ENCODE data around the gene EXOC4. TPM values are rescaled to one million over a fixed set of nuclear protein-coding genes. Genes with fewer than 3 reads are reported as not detected.

EXOC4 gene
- total and polyA plus RNA-seq, 2 of the 8 experiments (the other 6 are each of a cell fraction or from before 2014, with no cell fraction given) = 27.0 to 67.3 TPM

- Histone ChIP-seq H3K4me1 (replicated peaks in 1 of 4; ENCODE audit: control insufficient read depth in 3 of 4, insufficient read depth in 4 of 4, low read length in 3 of 4) (peaks cover 0 to 5% (median under 1%) of the 10 kb centered on the region in 4 experiments; a peak in 1 of 7 replicates), H3K23me2 (ENCODE audit: low read depth, low read length) (peaks cover 2% of the 10 kb centered on the region; the same call in 1 of the 2 replicates), H3K14ac (ENCODE audit: insufficient read length) (no peak overlapping the region), H3K18ac (ENCODE audit: extremely low read depth, low read length) (no peak overlapping the region), H3K79me1 (ENCODE audit: low read depth, low read length) (no peaks in the 10 kb centered on the region), H2BK120ac (replicated peaks; ENCODE audit: low read depth, low read length) (no peak overlapping the region), H3K27ac (ENCODE audit: low read depth, low read length) (no peak overlapping the region), H2AFZ (ENCODE audit: low read length) (no peak overlapping the region), H4K5ac (ENCODE audit: insufficient read length, low read depth, low read length) (no peak overlapping the region), H4K20me1 (replicated peaks in 1 of 2; ENCODE audit: control insufficient read depth in 1 of 2, insufficient read depth in 2 of 2, low read length in 2 of 2) (peaks cover 0 to 5% of the 10 kb centered on the region in 2 experiments), H3K79me2 (ENCODE audit: control insufficient read depth in 1 of 2, insufficient read depth in 2 of 2, low read length in 2 of 2) (no peaks in the 10 kb centered on the region), H3K4me3 (ENCODE audit: extremely low read depth in 1 of 4, insufficient read depth in 2 of 4, low read depth in 3 of 4, low read length in 4 of 4) (no peak overlapping the region), H3K4me2 (ENCODE audit: insufficient read depth in 1 of 2, low read depth in 2 of 2, low read length in 2 of 2) (no peak overlapping the region), H3K27me3 (replicated peaks in 1 of 4; ENCODE audit: control insufficient read depth in 3 of 4, extremely low read depth in 1 of 4, insufficient read depth in 3 of 4, low read length in 3 of 4) (no peaks in the 10 kb centered on the region), H2BK15ac (ENCODE audit: low read length) (no peak overlapping the region), H3K36me3 (ENCODE audit: control insufficient read depth in 2 of 4, insufficient read depth in 4 of 4, low read length in 3 of 4) (no peaks in the 10 kb centered on the region), H3K4ac (replicated peaks; ENCODE audit: insufficient read length, low read depth, low read length) (no peak overlapping the region), H2BK5ac (ENCODE audit: low read depth, low read length) (no peak overlapping the region), H2BK20ac (ENCODE audit: low read length) (no peak overlapping the region), H3K23ac (ENCODE audit: insufficient read length) (no peak overlapping the region), H3K56ac (replicated peaks; ENCODE audit: insufficient read length, low read depth, low read length) (no peak overlapping the region), H3K9ac (replicated peaks in 1 of 4; ENCODE audit: extremely low read depth in 1 of 4, low read depth in 3 of 4, low read length in 3 of 4) (no peak overlapping the region), H2BK12ac (ENCODE audit: low read depth, low read length) (no peak overlapping the region), H3K9me3 (ENCODE audit: insufficient read depth in 2 of 2, low read depth in 1 of 2, low read length in 1 of 2) (peaks cover 0 to 2% of the 10 kb centered on the region in 2 experiments; a peak in 1 of 4 replicates), H4K91ac (replicated peaks; ENCODE audit: insufficient read length, low read length) (no peak overlapping the region), H4K8ac (ENCODE audit: extremely low read depth, insufficient read depth, low read length) (no peak overlapping the region), H2AK5ac (ENCODE audit: low read depth, low read length) (no peak overlapping the region)
- ChIA-PET POLR2A (ENCODE audit: partially characterized antibody) (interaction anchor here (1.2 kb wide), 1 partner anchor 173 kb away, joined by 4 read pairs; no protein-coding TSS in a partner anchor), CTCF (ENCODE audit: partially characterized antibody) (interaction anchor here (0.6 to 3.3 kb wide), 53 partner anchors 9 to 559 kb away, joined by 3 to 24 read pairs (median 4); no protein-coding TSS in a partner anchor)
- FAIRE-seq (no peak), DNase-seq (ENCODE audit: low read depth in 1 of 2, low spot score in 2 of 2) (no peak)
- peak; percentile 34 to 42; a peak in 3 of 4 replicates for TF ChIP-seq RAD21 (IDR thresholded peaks at IDR 0.05 in 1 of 2, conservative IDR thresholded peaks at IDR 0.05 in 1 of 2; ENCODE audit: low read depth in 2 of 2, low read length in 2 of 2)
- TF ChIP-seq SP4 (IDR thresholded peaks at IDR 0.05; ENCODE audit: low read length) = no peak
- TF ChIP-seq CTCF (IDR thresholded peaks at IDR 0.05; ENCODE audit: control extremely low read depth in 1 of 3, insufficient read depth in 1 of 3, low read depth in 1 of 3, low read length in 3 of 3) = peak in 2 of 3 experiments; percentile 22 to 28; a peak in 2 of 4 replicates
Measured at GRCh38 chr7:133854739-133855138, 601.9 kb downstream of the EXOC4 start.
